Stimulated activated CD4-positive, alpha-beta T cell treated with anti-CD3 and anti-CD28 coated beads, TNF-alpha, amount 100 ng/mL, for 24 hours (primary cell): ENCODE measurements around the gene ADGRG1.

ENCODE experiments used
- DNase-seq, 3 experiments: peaks; one replicate each; pipeline ENCODE4 v3.0.0-alpha.2; 2020; ENCODE audit warnings: low read depth in 3 of 3

ADGRG1 gene

GRCh38 chr16:57682809-57683635 lies 54.6 kb downstream of the ADGRG1 start:
- DNase-seq, result no peak

GRCh38 chr16:57683636-57684545 lies 55.5 kb downstream of the ADGRG1 start:
- no peak for DNase-seq

DNA sequence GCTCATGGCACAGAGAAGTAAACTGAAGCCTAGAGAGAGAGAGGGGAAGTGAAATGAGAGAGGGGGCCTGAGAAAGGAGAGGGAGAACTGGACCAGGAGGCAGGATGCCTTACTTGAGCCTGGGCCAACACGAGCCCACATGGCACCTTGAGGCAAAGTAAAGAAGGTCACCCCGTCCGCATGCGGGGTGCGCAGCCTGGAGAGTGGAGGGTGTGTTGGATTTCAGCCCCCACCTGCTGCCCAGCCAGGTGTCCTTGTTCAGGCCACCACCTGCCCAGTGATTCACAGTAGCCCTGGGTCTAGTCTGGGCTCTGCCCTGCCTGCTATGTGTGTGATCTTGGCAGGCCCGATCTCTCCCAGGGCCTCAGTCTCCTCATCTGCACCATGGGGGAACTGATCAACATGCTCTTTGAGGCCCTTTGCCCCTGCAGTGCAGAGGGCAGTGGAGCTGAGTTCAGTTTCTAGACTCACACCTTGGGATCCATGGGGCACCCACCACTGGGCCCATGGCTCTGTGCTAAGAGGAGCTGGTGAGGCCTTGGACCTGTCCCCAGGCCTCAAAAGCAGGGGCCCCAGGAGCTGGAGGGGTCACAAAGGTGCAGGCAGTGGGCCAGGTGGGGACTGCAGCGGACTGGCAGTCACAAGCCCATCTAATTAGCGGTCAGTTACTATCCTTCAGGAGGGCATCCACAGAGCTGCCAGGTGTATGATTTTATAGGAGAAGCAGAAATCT lies 56.4 kb downstream of the ADGRG1 start:
- DNase-seq, result no peak

GRCh38 chr16:57685633-57686032 lies 57.2 kb downstream of the ADGRG1 start:
- no peak for DNase-seq

- no peak for DNase-seq
These were observed 58.1 kb downstream of the ADGRG1 start for GRCh38 chr16:57686577-57686976.

DNA sequence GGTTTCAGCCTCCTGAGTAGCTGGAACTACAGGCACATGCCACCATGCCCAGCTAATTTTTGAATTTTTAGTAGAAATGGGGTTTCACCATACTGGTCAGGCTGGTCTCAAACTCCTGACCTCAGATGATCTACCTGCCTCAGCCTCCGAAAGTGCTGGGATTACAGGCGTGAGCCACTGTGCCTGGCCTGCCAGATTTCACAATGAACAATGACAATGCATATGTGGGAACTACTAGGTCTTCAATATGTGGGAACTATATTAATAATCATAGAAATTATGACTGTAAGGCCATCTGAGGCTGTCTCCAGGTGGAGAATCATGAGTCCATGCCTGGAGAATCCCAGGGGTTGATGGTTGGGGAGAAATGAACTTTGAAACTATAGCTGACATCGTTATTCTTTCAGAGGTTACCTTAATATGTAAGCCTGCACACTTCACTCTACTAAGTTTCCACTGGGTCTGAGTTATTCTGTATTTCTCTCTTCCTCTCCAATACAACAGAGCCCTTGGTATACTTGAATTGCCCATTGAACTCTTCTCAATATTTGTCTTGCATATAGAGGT lies 59.0 kb downstream of the ADGRG1 start:
- no peak for DNase-seq

GRCh38 chr16:57688487-57688986 lies 60.1 kb downstream of the ADGRG1 start:
- no peak for DNase-seq

DNA sequence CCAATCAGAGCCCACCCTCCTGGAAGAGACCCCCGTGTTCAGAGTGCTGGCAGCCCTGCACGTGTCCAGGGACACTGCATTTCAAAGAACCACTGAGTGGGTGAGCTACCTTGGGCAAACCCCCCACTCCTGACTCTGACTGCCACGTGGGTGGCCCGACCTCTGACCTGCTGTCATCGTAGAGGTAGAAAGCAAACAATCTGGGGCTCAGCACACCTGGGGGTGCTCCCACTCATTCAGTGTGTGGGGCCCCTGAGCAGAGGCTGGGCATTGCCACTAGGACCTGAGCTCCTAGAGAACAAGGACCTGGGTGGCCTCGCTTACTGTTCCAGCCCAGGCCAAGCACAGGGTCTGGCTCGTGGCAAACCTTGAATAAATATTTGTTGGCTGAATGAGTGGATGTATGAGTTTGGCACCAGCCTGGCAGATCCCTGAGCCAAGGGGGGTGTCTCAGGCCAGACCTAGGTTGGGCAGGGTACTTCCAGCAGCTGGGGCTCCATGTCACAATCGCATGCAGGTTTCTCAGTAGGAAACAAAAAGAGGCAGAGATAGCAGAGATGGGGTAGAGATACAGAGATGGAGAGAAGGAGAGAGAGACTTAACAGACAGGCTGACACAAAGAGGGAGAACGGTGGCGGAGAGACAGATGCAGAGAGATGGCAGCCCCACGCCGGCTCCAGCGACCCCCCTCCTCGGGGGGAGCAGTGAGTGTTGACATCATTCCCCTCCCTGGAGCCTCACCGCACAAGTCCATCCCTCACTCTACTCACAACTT lies 60.7 kb downstream of the ADGRG1 start:
- no peak for DNase-seq

- peak in 2 of 3 experiments; percentile 6 to 14 for DNase-seq
These were observed 61.5 kb downstream of the ADGRG1 start for GRCh38 chr16:57689762-57690558.

DNA sequence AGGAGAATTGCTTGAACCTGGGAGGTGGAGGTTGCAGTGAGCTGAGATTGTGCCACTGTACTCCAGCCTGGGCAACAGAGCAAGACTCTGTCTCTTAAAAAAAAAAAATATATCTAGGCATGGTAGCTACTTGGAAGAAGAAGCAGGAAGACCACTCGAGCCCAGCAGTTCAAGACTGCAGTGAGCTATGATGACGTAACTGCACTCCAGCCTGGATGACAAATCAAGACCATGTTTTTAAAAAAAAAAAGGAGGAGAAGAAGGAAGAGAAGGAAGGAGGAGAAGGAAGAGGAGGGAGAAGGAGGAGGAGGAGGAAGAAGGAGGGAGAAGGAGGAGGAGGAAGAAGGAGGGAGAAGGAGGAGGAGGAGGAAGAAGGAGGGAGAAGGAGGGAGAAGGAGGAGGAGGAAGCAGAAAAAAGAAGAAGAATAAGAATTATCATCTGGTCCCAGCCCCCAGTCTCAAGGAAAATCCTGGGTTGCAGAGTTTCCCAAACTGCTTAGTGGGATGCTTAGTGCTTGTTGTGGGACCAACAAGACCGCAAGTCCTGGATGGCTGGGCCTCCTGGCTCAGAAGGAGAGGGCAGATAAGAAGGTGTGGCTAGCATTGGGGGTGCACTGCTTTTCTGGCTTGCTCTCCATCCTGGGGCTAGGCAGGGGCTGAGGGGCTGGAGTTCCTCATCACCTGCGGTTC lies 62.5 kb downstream of the ADGRG1 start:
- DNase-seq, result no peak

DNA sequence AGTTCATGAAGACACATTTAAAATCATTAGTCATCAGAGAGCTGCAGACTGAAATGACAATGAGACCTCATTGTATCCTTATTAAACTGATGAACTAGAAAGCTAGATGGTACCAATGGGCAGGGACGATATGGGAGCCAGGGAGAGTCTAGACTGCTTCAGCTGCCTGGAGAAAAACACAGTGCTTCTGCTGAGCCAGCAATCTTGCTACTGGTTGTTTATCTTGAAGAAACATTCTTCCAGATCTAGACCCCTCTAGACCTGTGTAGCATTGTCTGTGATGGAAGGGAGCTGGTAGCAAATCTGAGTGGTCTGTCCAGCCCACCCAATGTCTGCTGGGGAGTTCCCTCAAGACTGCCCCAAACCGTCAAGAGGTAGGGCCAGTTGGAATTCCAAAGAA lies 64.2 kb downstream of the ADGRG1 start:
- no peak for DNase-seq

GRCh38 chr16:57693550-57693949 lies 65.1 kb downstream of the ADGRG1 start:
- no peak for DNase-seq

DNA sequence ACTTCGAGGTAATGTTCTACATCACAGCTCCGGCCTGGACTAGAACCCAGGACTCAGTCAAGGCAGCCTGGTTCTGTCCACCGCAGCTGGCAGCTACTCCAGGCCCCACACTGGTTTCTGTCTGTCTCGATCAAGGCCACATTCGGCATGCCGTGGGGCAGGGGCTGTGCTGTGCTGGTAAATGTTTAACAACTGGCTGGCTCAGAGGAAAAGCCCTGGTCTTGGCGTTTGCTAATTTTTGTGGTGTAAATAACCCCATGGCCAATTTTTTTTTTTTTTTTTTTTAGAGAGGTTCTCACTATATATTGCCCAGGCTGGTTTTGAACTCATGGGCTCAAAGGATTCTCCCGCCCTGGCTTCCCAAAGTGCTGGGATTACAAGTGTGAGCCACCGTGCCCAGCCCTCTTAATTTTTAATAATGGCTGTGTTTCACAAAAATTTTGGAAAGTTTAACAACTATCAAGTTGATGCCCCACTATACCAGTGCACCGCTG lies 65.8 kb downstream of the ADGRG1 start:
- DNase-seq, result no peak

GRCh38 chr16:57694725-57695679 lies 66.6 kb downstream of the ADGRG1 start, which contains the start of gene DRC7:
Gene DRC7, plus strand, starts transcription at chr16:57694806. Its CDS starts 3,144 bp downstream, at chr16:57697950.
- peak in 1 of 3 experiments; percentile 5 for DNase-seq

GRCh38 chr16:57695680-57696069 lies 67.2 kb downstream of the ADGRG1 start:
- no peak for DNase-seq

DNA sequence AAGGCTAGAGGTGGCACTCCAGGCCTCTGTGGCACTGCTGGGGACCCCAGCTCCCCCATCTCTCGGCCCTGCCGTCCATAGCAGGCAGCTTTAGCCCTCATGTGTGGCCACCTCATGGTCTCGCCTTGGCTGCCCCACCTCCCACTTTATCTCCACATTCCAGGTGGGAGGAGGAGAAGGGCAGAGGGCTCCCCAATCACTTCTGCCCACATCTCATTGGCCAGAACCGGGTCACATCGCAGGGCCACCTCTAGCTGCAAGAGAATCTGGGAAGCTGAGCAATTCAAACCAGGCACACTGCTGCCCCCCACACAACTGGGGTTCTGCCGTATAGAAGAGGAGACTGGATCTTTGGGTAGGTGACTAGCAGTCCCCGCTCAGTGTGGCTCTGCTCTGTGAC lies 67.8 kb downstream of the ADGRG1 start:
- DNase-seq, result no peak

GRCh38 chr16:57697896-57698537 lies 69.6 kb downstream of the ADGRG1 start:
- DNase-seq, result no peak
